HepG2 (cell line): ENCODE data around the gene COX6B1. TPM values are rescaled to one million over a fixed set of nuclear protein-coding genes. Genes with fewer than 3 reads are reported as not detected.

Experiments used
- ATAC-seq: fragments of 200-7000 bp; cut with Tn5 transposase; 3 replicates; pipeline ENCODE4 v1.9.1; 2020; ENCODE audit warnings: mild to moderate bottlenecking, moderate library complexity
- BruUV-seq: library from RNA; stranded (reverse); fragments of 400-500 nt; replicated peaks from 2 replicates; lab custom pipeline; 2021; lab: Mats Ljungman, UMichigan
- CTCF ChIA-PET: fragments of 300-600 bp; formaldehyde crosslinking; extraction: SDS; loops from one replicate; lab custom pipeline; 2021; ENCODE audit warnings: low total read pairs, inconsistent platforms, low intra/inter-chr PET ratio; lab: Yijun Ruan, JAX
- POLR2A ChIA-PET: fragments of 350-600 bp; sonication (Branson Sonifier 250); formaldehyde crosslinking; loops from one replicate; lab custom pipeline; 2020; ENCODE audit warnings: antibody characterized with exemption, inconsistent platforms; lab: Yijun Ruan, JAX
- DNase-seq: peaks from one replicate; pipeline ENCODE4 v3.0.0-alpha.2; 2015; ENCODE audit warnings: low spot score
- FAIRE-seq: peaks from 3 replicates; lab custom pipeline; 2011; peaks lifted over from hg19 to GRCh38; lab: Jason Lieb, UNC
- H2AFZ ChIP-seq: one replicate; pipeline ENCODE4 v1.6.1; 2011; ENCODE audit warnings: low read length, inconsistent platforms
- H3K27ac ChIP-seq: fragments of 300-600 bp; 3 replicates; pipeline ENCODE4 v1.8.0; 2011; ENCODE audit warnings: mixed run types, mild to moderate bottlenecking, mixed read lengths, low read length, inconsistent platforms; ENCODE audit not compliant: insufficient read depth; ENCODE audit errors: extremely low read length
- H3K27me3 ChIP-seq, 2 experiments: fragments of 200-600 bp in 1 of 2; 2 replicates in 1 of 2; 3 replicates in 1 of 2; pipeline versions ENCODE4 v1.6.0 to v1.8.0; 2011; ENCODE audit warnings: low read length in 2 of 2, mild to moderate bottlenecking in 2 of 2, moderate library complexity in 2 of 2, inconsistent platforms in 1 of 2; ENCODE audit not compliant: insufficient read depth in 2 of 2, control insufficient read depth in 1 of 2
- H3K36me3 ChIP-seq, 2 experiments: fragments of 200-600 bp in 1 of 2; replicated peaks in 1 of 2; 2 replicates in 1 of 2; 3 replicates in 1 of 2; pipeline versions ENCODE4 v1.5.1 to v1.8.0; 2011; ENCODE audit warnings: low read length in 2 of 2, inconsistent platforms in 1 of 2; ENCODE audit not compliant: insufficient read depth in 2 of 2, control insufficient read depth in 1 of 2
- H3K4me1 ChIP-seq: 2 replicates; pipeline ENCODE4 v1.5.1; 2012; ENCODE audit warnings: low read length, inconsistent platforms; ENCODE audit not compliant: insufficient read depth
- H3K4me2 ChIP-seq: 2 replicates; pipeline ENCODE4 v1.6.0; 2011; ENCODE audit warnings: low read depth, low read length, inconsistent platforms
- H3K4me3 ChIP-seq, 3 experiments: fragments of 200-600 bp in 1 of 3; sonication (generic), shearing (Covaris generic) in 1 of 3; replicated peaks in 1 of 3; 2 replicates each; pipeline ENCODE4 v1.5.1; 2011 to 2016; ENCODE audit warnings: low read length in 3 of 3, inconsistent platforms in 2 of 3, low read depth in 2 of 3, mild to moderate bottlenecking in 2 of 3, control low read depth in 1 of 3, mixed read lengths in 1 of 3; ENCODE audit not compliant: insufficient read depth in 1 of 3
- H3K79me2 ChIP-seq: one replicate; pipeline ENCODE4 v1.6.1; 2011; ENCODE audit warnings: low read length, inconsistent platforms; ENCODE audit not compliant: insufficient read depth
- H3K9ac ChIP-seq: 2 replicates; pipeline ENCODE4 v1.6.0; 2011; ENCODE audit warnings: mild to moderate bottlenecking, low read depth, low read length, inconsistent platforms; ENCODE audit not compliant: insufficient read depth
- H3K9me3 ChIP-seq: 2 replicates; pipeline ENCODE4 v1.5.1; 2012; ENCODE audit warnings: mild to moderate bottlenecking, low read length
- H4K20me1 ChIP-seq: 2 replicates; pipeline ENCODE4 v1.6.0; 2011; ENCODE audit warnings: inconsistent platforms, mild to moderate bottlenecking, low read length, moderate library complexity; ENCODE audit not compliant: insufficient read depth
- ADNP ChIP-seq: sonication (generic); formaldehyde crosslinking; IDR thresholded peaks from 2 replicates; pipeline ENCODE4 v1.4.0; 2020; ENCODE audit warnings: missing genetic modification reagents
- CCDC6 ChIP-seq: sonication (generic); formaldehyde crosslinking; IDR thresholded peaks from 2 replicates; pipeline ENCODE4 v1.8.1; 2022; ENCODE audit warnings: mild to moderate bottlenecking, missing genetic modification reagents, moderate library complexity
- E2F2 ChIP-seq: sonication (generic); formaldehyde crosslinking; IDR thresholded peaks from 2 replicates; pipeline ENCODE4 v1.4.0; 2020; ENCODE audit warnings: missing genetic modification reagents, borderline replicate concordance
- HOXA5 ChIP-seq: sonication (generic); formaldehyde crosslinking; IDR thresholded peaks from 2 replicates; pipeline ENCODE4 v1.4.0; 2020; ENCODE audit warnings: missing genetic modification reagents
- NFIC ChIP-seq: IDR thresholded peaks from 2 replicates; pipeline ENCODE4 v1.6.1; 2012; ENCODE audit warnings: mild to moderate bottlenecking, low read length, inconsistent platforms
- NPAS2 ChIP-seq: sonication (generic); formaldehyde crosslinking; IDR thresholded peaks from 2 replicates; pipeline ENCODE4 v1.8.0; 2022; ENCODE audit warnings: mild to moderate bottlenecking, missing genetic modification reagents, borderline replicate concordance
- PATZ1 ChIP-seq: sonication (generic); formaldehyde crosslinking; IDR thresholded peaks from 2 replicates; pipeline ENCODE4 v1.4.0; 2020; ENCODE audit warnings: missing genetic modification reagents
- PCBP1 ChIP-seq: fragments of 200-400 bp; formaldehyde crosslinking; IDR thresholded peaks from 2 replicates; pipeline ENCODE4 v1.6.1; 2017; ENCODE audit warnings: mild to moderate bottlenecking, low read depth, low read length, borderline replicate concordance
- SMYD3 ChIP-seq: sonication (generic); formaldehyde crosslinking; IDR thresholded peaks from 2 replicates; pipeline ENCODE4 v1.8.1; 2023; ENCODE audit warnings: mild to moderate bottlenecking, missing genetic modification reagents
- THAP8 ChIP-seq: sonication (generic); formaldehyde crosslinking; IDR thresholded peaks from 2 replicates; pipeline ENCODE4 v1.5.1; 2020; ENCODE audit warnings: missing genetic modification reagents, mild to moderate bottlenecking, borderline replicate concordance
- YY1 ChIP-seq: IDR thresholded peaks from 2 replicates; pipeline ENCODE4 v1.6.1; 2011; ENCODE audit warnings: low read length, low read depth, moderate library complexity, mild to moderate bottlenecking; ENCODE audit not compliant: insufficient read depth, insufficient replicate concordance
- ZBTB42 ChIP-seq: sonication (generic); formaldehyde crosslinking; IDR thresholded peaks from 2 replicates; pipeline ENCODE4 v1.5.0; 2020; ENCODE audit warnings: mild to moderate bottlenecking, missing genetic modification reagents
- ZNF546 ChIP-seq: sonication (generic); formaldehyde crosslinking; conservative IDR thresholded peaks from 2 replicates; pipeline ENCODE4 v1.8.1; 2023; ENCODE audit warnings: mild to moderate bottlenecking, missing genetic modification reagents
- ZNF678 ChIP-seq: sonication (generic); formaldehyde crosslinking; IDR thresholded peaks from 2 replicates; pipeline ENCODE4 v1.4.0; 2020; ENCODE audit warnings: mild to moderate bottlenecking, missing genetic modification reagents
- ZSCAN5A ChIP-seq: sonication (generic); formaldehyde crosslinking; IDR thresholded peaks from 2 replicates; pipeline ENCODE4 v1.8.0; 2022; ENCODE audit warnings: mild to moderate bottlenecking, missing genetic modification reagents, borderline replicate concordance
- WGBS: methylation state at CpG from one replicate; pipeline ENCODE4 v1.1.6; 2017; ENCODE audit warnings: low lambda C conversion rate; 5-methylcytosine and 5-hydroxymethylcytosine counted together
- in situ Hi-C: cut with HindIII; loops from 2 replicates; pipeline ENCODE4 v1.10.0; 2017; ENCODE audit warnings: low pct_unique_long_range_greater_than_20kb; ENCODE audit not compliant: extremely low pct_ligation_motif_present
- intact Hi-C: fragments of 100-400 bp; cut with micrococcal nuclease; formaldehyde crosslinking; loops from one replicate; pipeline ENCODE4 v1.10.0; 2022; ENCODE audit not compliant: unreplicated experiment
- polyA plus RNA-seq, 8 experiments: library from polyadenylated mRNA; depleted of rRNA in 3 of 8; stranded (reverse) in 7 of 8; unstranded in 1 of 8; fragments of >200 nt; fragmentation: Illumina TruSeq in 4 of 8; extraction: Trizol in 4 of 8; gene quantifications; 2 replicates each; pipeline versions ENCODE4 v1.2.1 to v1.2.3, GENCODE V29; 2011 to 2016; ENCODE audit warnings: low read depth in 4 of 8, missing spikeins in 1 of 8, mixed read lengths in 1 of 8; ENCODE audit not compliant: insufficient read depth in 1 of 8
- total RNA-seq, 5 experiments: library from RNA; depleted of rRNA; stranded (reverse); fragments of >200 nt; fragmentation: Illumina TruSeq; extraction: Trizol; gene quantifications; 2 replicates each; pipeline ENCODE4 v1.2.3, GENCODE V29; 2016; ENCODE audit warnings: low read depth in 1 of 5

Gene COX6B1
- total and polyA plus RNA-seq, 2 of the 13 experiments (the other 11 are each of a cell fraction or from before 2014, with no cell fraction given), result 481 to 487 TPM

- no peaks in the 10 kb centered on the region for H3K27me3 ChIP-seq
- H3K4me1 ChIP-seq, result peaks cover 42% of the 10 kb centered on the region
- no peak within 1 kb of the TSS for H3K9ac ChIP-seq
- in situ Hi-C loops, result loop anchor here (5.0 kb wide), 1 partner anchor 94 kb away; the partner anchor contains the start of gene TMEM147
- BruUV-seq, result no TSS peak
- 0 out of 6 replicates have a peak within 1 kb of the TSS, but pooled peaks of 1 of the 3 experiments have one; percentile 81 for H3K4me3 ChIP-seq
- intact Hi-C loops, result loop anchor here (10.0 kb wide), 1 partner anchor 87 kb away; no protein-coding TSS in a partner anchor
- peaks cover 3 to 13% of the 10 kb centered on the region in 2 experiments; a peak in 4 of 5 replicates for H3K36me3 ChIP-seq
- TF ChIP-seq CCDC6 (CRISPR knock-in tag), result no peak
- TF ChIP-seq THAP8 (CRISPR knock-in tag), result no peak
- no peak for TF ChIP-seq SMYD3 (CRISPR knock-in tag)
- TF ChIP-seq NPAS2, result no peak
- no peak for TF ChIP-seq ZSCAN5A
- TF ChIP-seq HOXA5, result no peak
- no peak for TF ChIP-seq ZNF678
- no peak for TF ChIP-seq ZNF546
- no peak for TF ChIP-seq YY1
- TF ChIP-seq PATZ1 (CRISPR knock-in tag), result no peak
- no peak for TF ChIP-seq E2F2
- TF ChIP-seq PCBP1, result no peak
- no peak for TF ChIP-seq ADNP (CRISPR knock-in tag)
- no peak for TF ChIP-seq NFIC
- TF ChIP-seq ZBTB42 (CRISPR knock-in tag), result no peak
- no peak within 1 kb of the TSS for H3K27ac ChIP-seq
- no peaks in the 10 kb centered on the region for H3K79me2 ChIP-seq
- no peak within 1 kb of the TSS for H3K4me2 ChIP-seq
- DNase-seq, result no peak
- WGBS, result 85% methylated on average over 23 of the region's 28 CpGs
- H2AFZ ChIP-seq, result no peak within 1 kb of the TSS
- ATAC-seq, result no peak
- ChIA-PET POLR2A (no interaction called here), CTCF (no interaction called here)
- no peaks in the 10 kb centered on the region for H3K9me3 ChIP-seq
- FAIRE-seq, result no peak
- no peaks in the 10 kb centered on the region for H4K20me1 ChIP-seq
These were observed 6.5 kb upstream of the COX6B1 start, which contains the start of gene ETV2 for GRCh38 chr19:35641515-35642151. TSS of gene ETV2 (plus strand) at chr19:35641745. CDS start at chr19:35642461, 716 bp downstream.
